Panc1 (cell line): ENCODE data around the gene ZDHHC8.

Experiments
- SIN3A ChIP-seq: IDR thresholded peaks from 2 replicates; pipeline ENCODE4 v1.6.1; 2012; ENCODE audit warnings: low read depth, mild to moderate bottlenecking, low read length, moderate library complexity, borderline replicate concordance; ENCODE audit not compliant: insufficient read depth
- TF ChIP-seq, protein P1 (sequence below): fragments of 450-650 bp; IDR thresholded peaks from 2 replicates; pipeline ENCODE4 v1.5.1; 2017; ENCODE audit warnings: mild to moderate bottlenecking

- TF ChIP-seq, protein P1, sequence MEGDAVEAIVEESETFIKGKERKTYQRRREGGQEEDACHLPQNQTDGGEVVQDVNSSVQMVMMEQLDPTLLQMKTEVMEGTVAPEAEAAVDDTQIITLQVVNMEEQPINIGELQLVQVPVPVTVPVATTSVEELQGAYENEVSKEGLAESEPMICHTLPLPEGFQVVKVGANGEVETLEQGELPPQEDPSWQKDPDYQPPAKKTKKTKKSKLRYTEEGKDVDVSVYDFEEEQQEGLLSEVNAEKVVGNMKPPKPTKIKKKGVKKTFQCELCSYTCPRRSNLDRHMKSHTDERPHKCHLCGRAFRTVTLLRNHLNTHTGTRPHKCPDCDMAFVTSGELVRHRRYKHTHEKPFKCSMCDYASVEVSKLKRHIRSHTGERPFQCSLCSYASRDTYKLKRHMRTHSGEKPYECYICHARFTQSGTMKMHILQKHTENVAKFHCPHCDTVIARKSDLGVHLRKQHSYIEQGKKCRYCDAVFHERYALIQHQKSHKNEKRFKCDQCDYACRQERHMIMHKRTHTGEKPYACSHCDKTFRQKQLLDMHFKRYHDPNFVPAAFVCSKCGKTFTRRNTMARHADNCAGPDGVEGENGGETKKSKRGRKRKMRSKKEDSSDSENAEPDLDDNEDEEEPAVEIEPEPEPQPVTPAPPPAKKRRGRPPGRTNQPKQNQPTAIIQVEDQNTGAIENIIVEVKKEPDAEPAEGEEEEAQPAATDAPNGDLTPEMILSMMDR, result no peak
- TF ChIP-seq SIN3A, result no peak
Measured at GRCh38 chr22:20149257-20150250, 17.9 kb downstream of the ZDHHC8 start.
